GM12874 (cell line): ENCODE data around the gene SLC31A1.

Experiments used
- TF ChIP-seq, protein P1 (sequence below): IDR thresholded peaks from 2 replicates; pipeline ENCODE4 v1.5.1; 2011; ENCODE audit warnings: low read depth, mild to moderate bottlenecking, control low read depth, low read length, moderate library complexity; ENCODE audit not compliant: insufficient read depth

SLC31A1 gene

GRCh38 chr9:113237026-113237425, 15.7 kb downstream of the SLC31A1 start:
- TF ChIP-seq, protein P1, sequence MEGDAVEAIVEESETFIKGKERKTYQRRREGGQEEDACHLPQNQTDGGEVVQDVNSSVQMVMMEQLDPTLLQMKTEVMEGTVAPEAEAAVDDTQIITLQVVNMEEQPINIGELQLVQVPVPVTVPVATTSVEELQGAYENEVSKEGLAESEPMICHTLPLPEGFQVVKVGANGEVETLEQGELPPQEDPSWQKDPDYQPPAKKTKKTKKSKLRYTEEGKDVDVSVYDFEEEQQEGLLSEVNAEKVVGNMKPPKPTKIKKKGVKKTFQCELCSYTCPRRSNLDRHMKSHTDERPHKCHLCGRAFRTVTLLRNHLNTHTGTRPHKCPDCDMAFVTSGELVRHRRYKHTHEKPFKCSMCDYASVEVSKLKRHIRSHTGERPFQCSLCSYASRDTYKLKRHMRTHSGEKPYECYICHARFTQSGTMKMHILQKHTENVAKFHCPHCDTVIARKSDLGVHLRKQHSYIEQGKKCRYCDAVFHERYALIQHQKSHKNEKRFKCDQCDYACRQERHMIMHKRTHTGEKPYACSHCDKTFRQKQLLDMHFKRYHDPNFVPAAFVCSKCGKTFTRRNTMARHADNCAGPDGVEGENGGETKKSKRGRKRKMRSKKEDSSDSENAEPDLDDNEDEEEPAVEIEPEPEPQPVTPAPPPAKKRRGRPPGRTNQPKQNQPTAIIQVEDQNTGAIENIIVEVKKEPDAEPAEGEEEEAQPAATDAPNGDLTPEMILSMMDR, result no peak

- TF ChIP-seq, protein P1, result no peak
Observed at GRCh38 chr9:113238202-113238858, 17.0 kb downstream of the SLC31A1 start.

DNA sequence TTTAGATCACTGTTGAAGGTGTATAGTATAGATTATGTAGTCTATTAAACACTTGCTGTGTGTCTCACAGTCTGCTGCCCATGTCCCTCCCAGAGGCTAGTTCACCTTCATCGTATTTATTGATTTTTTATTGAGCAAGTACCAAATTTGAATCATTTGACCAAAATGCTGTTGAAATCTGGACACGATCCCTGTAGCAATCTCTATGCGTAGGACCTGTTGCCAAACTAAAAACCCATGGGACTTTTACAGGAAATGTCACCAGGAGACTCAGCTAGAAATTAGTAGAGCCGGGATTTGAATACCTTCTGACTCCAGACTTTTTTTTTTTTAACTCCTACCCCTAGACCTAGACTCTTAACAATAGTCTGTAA, 17.5 kb downstream of the SLC31A1 start:
- TF ChIP-seq, protein P1, result no peak

DNA sequence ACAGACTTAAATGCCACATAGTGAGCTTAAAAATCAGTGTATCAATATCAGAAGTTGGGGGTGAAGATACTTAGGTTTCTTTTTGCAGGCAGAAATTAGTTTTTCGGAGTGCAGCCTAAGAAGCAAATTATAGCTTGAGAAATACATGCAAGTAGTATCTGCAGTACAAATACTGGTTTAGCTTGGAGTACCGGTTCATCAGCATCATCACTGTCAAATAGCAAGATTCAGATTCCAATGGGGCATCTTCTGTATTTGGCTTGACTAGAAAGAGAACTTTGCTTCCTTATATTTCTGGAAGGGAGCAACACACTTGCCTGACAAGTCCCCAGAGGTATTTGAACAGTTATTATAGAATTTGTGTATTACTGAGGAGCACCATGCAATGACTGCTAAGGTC, 19.8 kb downstream of the SLC31A1 start:
- TF ChIP-seq, protein P1, result no peak

- TF ChIP-seq, protein P1, result no peak
Observed at GRCh38 chr9:113244556-113244955, 23.2 kb downstream of the SLC31A1 start.

DNA sequence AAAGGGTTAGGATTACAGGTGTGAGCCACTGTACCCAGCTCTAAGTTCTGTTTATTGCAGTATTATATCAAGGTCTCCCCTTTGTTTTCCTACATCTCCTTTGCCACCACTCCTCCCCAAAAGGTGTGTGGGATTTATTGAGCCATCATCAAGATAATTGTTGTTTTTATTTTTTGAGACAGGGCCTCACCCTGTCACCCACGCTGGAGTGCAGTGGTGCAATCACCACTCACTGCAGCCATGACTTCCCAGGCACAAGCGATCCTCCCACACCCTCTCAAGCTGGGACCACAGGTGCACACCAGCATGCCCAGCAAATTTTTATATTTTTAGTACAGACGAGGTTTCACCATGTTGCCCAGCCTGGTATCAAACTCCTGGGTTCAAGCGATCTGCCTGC, 24.6 kb downstream of the SLC31A1 start:
- TF ChIP-seq, protein P1, result no peak

- TF ChIP-seq, protein P1, result no peak
Observed at GRCh38 chr9:113246928-113247327, 25.6 kb downstream of the SLC31A1 start.
